NOMO-1 treated with dmso at 0.1 percent for 144 hours (cell line): Measurements from ENCODE around the gene MRPL33.

ENCODE experiments used
- DNase-seq: peaks from one replicate; lab custom pipeline; 2025; ENCODE audit not compliant: unreplicated experiment; lab: John Stamatoyannopoulos, UW

Gene MRPL33

DNA sequence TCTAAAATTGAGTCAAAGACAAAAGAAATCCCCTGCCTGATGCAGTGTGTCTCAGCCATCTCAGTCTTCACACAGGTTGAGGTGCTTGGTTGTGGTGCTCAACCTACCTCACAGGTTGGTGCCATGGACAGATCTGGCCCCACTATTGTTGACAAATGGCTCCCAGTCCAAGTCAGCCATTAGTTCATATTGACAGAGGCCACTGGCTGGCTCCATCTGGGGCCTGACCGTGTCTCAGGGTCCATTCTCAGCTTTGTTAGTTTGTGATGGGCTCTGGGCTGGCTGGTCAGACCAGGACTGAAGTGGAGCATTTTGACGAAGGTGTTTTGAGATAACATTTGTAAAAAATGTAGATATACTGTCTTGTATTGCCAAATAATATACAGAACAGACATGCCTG, 36.9 kb downstream of the MRPL33 start:
- DNase-seq = no peak

GRCh38 chr2:27808984-27809383, 37.5 kb downstream of the MRPL33 start:
- no peak for DNase-seq

- DNase-seq = peak; percentile 94
These were observed 38.3 kb downstream of the MRPL33 start for GRCh38 chr2:27809761-27810241.

DNA sequence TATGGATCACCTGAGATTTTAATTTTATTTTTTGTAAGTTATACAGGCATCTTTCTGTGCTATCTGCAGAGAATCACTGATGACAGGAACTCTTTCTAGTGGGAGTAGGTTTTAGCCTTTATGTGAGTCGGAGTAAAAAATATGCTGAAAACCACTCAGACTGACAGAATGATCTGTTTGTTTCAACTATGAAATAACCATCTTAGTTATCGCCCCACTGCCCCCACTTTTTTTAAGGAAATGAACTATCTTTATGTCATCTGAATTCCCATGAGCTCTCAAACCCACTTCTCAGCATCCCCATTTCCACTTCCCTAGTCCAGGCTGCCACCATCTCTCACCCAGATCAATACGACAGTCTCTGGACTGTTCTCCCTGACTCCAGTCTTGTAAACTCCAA, 38.9 kb downstream of the MRPL33 start:
- DNase-seq = no peak

- DNase-seq = no peak
These were observed 40.2 kb downstream of the MRPL33 start for GRCh38 chr2:27811768-27812167.

- DNase-seq = no peak
These were observed 43.2 kb downstream of the MRPL33 start for GRCh38 chr2:27814758-27815157.

GRCh38 chr2:27815860-27816438, 44.4 kb downstream of the MRPL33 start:
- no peak for DNase-seq

- no peak for DNase-seq
These were observed 50.5 kb downstream of the MRPL33 start for GRCh38 chr2:27822049-27822448.

DNA sequence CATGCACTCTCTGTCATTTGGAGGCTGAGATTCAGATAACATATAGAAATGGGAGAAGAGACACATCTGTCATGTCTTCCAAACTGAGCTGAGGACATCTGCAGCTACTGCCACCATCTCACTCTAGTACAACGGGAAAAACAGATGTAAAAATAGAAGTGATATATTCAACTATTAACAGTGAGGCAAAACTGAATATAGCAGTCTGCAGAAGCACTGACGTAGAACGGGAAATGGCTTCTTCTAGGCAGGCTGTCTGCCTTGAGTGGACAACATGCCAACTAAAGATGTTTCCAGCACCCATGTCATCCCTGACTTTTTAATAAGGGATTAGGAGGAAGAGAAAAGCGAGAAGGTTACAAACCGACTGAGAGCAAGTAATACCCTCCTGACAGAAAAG, 51.6 kb downstream of the MRPL33 start:
- DNase-seq = no peak

- DNase-seq = no peak
These were observed 52.0 kb downstream of the MRPL33 start for GRCh38 chr2:27823569-27823968.

- no peak for DNase-seq
These were observed 52.9 kb downstream of the MRPL33 start for GRCh38 chr2:27824401-27824800.

DNA sequence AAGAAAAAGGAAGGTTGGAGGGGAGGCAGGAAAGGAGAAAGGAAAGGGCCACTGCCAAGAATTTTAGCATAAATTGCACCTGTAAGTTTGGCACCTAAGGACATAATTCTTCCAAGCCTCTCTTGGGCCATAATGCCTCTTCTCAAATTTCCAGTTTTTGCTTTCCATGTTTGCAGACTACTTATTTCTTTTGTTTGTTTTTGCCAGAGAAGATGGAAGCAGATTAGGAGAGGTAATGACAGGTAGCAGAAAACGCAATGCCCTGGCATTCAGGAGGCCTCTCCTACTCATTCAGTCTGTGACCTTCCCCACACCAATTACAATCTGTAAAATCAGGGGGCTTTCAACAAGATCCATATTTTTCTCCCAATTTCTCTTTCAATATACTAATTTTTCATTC, 56.8 kb downstream of the MRPL33 start:
- no peak for DNase-seq
